GM12892 (cell line): ENCODE data around the gene SENP5.

Experiments
- DNase-seq: peaks from one replicate; pipeline ENCODE4 v3.0.0; 2011; ENCODE audit not compliant: insufficient read length
- FAIRE-seq: peaks from 2 replicates; lab custom pipeline; 2011; peaks lifted over from hg19 to GRCh38; lab: Jason Lieb, UNC
- POLR2A ChIP-seq: IDR thresholded peaks from 2 replicates; pipeline ENCODE4 v1.6.1; 2011; ENCODE audit warnings: low read depth, low read length, control low read depth
- POLR2AphosphoS5 ChIP-seq: IDR thresholded peaks from 2 replicates; pipeline ENCODE4 v1.6.1; 2011; ENCODE audit warnings: low read depth, low read length, control low read depth
- TAF1 ChIP-seq: IDR thresholded peaks from 2 replicates; pipeline ENCODE4 v1.6.1; 2011; ENCODE audit warnings: low read depth, mild to moderate bottlenecking, control low read depth, low read length, borderline replicate concordance

Gene SENP5

GRCh38 chr3:196896229-196896628 is 28.5 kb downstream of the SENP5 start:
- FAIRE-seq (no peak), DNase-seq (no peak)
- TF ChIP-seq TAF1: no peak
- TF ChIP-seq POLR2A: no peak
- no peak for TF ChIP-seq POLR2AphosphoS5

- TF ChIP-seq POLR2AphosphoS5 (no peak), POLR2A (no peak), TAF1 (no peak)
- DNase-seq (no peak), FAIRE-seq (no peak)
These were observed 34.0 kb downstream of the SENP5 start for GRCh38 chr3:196901768-196902167.

GRCh38 chr3:196902296-196902695 is 34.6 kb downstream of the SENP5 start:
- FAIRE-seq (no peak), DNase-seq (no peak)
- TF ChIP-seq TAF1 (no peak), POLR2AphosphoS5 (no peak), POLR2A (no peak)

- FAIRE-seq: no peak
- TF ChIP-seq POLR2AphosphoS5 (no peak), TAF1 (no peak), POLR2A (no peak)
These were observed 36.0 kb downstream of the SENP5 start for GRCh38 chr3:196903740-196904139.

DNA sequence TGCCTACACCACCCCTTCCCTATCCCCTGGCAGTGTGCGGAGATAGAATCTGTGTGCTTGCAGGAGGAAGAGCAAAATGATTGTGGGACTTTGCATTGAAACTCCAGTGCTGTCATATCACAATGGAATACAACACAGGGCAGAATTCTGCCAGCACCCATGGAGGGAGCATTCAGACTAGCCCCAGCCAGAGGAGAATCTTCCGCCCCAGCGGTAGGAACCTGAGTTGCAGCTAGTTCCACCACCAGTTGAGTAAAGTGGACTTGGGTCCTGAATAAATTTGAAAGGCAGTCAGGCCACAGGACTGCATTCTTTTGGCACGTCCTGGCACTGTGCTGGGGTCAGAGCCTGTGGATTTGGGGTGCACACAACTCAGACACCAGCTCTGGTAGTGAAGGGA is 47.1 kb downstream of the SENP5 start:
- no peak for TF ChIP-seq TAF1
- TF ChIP-seq POLR2A: no peak
- TF ChIP-seq POLR2AphosphoS5: no peak
- FAIRE-seq: no peak
- no peak for DNase-seq

More at GRCh38 chr3:196903740-196904139, 36.0 kb downstream of the SENP5 start:
- no peak for DNase-seq

GRCh38 chr3:196915375-196915774 is 47.7 kb downstream of the SENP5 start:
- TF ChIP-seq POLR2A (no peak), TAF1 (no peak), POLR2AphosphoS5 (no peak)
- DNase-seq (no peak), FAIRE-seq (no peak)

DNA sequence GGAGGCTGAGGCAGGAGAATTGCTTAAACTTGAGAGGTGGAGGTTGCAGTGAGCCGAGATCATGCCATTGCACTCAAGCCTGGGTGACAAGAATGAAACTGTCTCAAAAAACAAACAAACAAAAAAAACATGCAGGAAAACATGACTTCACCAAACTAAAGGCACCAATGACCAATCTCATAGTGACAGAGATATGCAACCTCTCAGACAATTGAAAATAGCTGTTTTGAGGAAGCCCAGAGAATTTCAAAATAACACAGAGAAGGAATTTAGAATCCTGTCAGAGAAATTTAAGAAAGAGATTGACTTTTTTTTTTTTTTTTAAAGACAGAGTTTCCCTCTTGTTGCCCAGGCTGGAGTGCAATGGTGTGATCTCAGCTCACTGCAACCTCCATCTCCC is 48.5 kb downstream of the SENP5 start:
- TF ChIP-seq POLR2AphosphoS5 (no peak), POLR2A (no peak), TAF1 (no peak)
- no peak for FAIRE-seq
- DNase-seq: no peak

DNA sequence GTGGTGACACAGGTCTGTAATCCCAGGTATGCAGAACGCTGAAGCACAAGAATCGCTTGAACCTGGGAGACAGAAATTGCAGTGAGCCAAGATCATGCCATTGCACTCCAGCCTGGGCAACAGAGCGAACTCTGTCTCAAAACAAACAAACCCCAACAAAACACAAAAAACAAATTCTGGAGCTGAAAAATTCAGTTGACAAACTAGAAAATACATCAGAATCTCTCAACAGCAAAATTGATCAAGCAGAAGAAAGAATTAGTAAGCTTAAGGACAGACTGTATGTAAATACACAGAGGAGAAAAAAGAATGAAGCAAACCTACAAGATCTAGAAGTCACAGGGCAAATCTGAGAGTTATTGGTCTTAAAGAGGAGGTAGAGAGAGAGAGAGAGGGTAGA is 49.3 kb downstream of the SENP5 start:
- no peak for FAIRE-seq
- TF ChIP-seq POLR2AphosphoS5: no peak
- TF ChIP-seq POLR2A: no peak
- no peak for TF ChIP-seq TAF1
- no peak for DNase-seq

DNA sequence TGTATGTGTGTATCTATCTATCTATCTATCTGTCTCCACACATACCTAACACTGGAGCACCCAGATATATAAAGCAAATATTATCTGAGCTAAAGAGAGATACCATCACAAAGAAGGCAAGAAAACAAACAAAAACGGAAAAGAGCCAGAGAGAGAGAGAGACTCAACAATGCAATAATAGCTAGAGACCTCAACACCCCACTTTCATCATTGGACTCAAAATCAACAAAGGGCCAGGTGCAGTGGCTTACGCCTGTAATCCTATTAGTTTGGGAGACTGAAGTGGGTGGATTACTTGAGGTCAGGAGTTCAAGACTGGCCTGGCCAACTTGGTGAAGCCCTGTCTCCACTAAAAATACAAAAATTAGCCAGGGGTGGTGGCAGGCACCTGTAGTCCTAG is 51.2 kb downstream of the SENP5 start:
- FAIRE-seq (no peak), DNase-seq (no peak)
- TF ChIP-seq POLR2A (no peak), POLR2AphosphoS5 (no peak), TAF1 (no peak)

DNA sequence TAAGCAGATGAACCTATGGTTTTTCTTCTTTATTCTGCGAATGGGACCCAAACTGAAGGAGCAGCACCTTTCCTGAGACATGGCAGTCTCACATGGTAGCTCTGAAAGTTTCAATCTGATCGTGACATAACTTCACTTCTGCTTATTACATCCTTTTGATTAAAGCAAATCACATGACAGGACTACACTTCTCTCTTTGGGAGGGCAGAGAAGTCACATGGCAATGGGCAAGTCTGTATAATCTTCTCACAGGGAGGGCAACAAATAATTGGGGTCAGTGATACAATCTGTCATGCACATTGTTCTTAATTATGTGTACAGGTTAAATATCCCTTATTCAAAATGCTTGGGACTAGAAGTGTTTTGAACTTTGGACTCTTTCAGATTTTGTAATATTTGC is 53.0 kb downstream of the SENP5 start:
- DNase-seq: no peak
- FAIRE-seq: no peak
- TF ChIP-seq POLR2AphosphoS5 (no peak), TAF1 (no peak)

- no peak for FAIRE-seq
- TF ChIP-seq POLR2AphosphoS5 (no peak), POLR2A (no peak), TAF1 (no peak)
- DNase-seq: no peak
These were observed 60.1 kb downstream of the SENP5 start for GRCh38 chr3:196927571-196928453.

- no peak for DNase-seq
- FAIRE-seq: no peak
- TF ChIP-seq POLR2AphosphoS5 (no peak), POLR2A (no peak), TAF1 (no peak)
These were observed 63.4 kb downstream of the SENP5 start for GRCh38 chr3:196931157-196931556.
